Keratinocyte (primary cell): ENCODE results near the gene PRKCA. TPM values are rescaled to one million over a fixed set of nuclear protein-coding genes. Genes with fewer than 3 reads are reported as not detected.

Experiments used
- DNase-seq: peaks from one replicate; pipeline ENCODE4 v3.0.0-alpha.2; 2011; ENCODE audit warnings: low read depth, missing footprints, low spot score
- FAIRE-seq: peaks from 2 replicates; lab custom pipeline; 2011; peaks lifted over from hg19 to GRCh38; lab: Jason Lieb, UNC
- H2AFZ ChIP-seq: 2 replicates; pipeline ENCODE4 v1.6.0; 2012; ENCODE audit warnings: low read length, control low read depth, inconsistent platforms; ENCODE audit not compliant: control insufficient read depth
- H3K27ac ChIP-seq: 2 replicates; pipeline ENCODE4 v1.5.1; 2011; ENCODE audit warnings: low read length; ENCODE audit not compliant: control insufficient read depth, insufficient read depth
- H3K27me3 ChIP-seq: 3 replicates; pipeline ENCODE4 v1.6.0; 2011; ENCODE audit warnings: low read length; ENCODE audit not compliant: control insufficient read depth, insufficient read depth; ENCODE audit errors: extremely low read depth
- H3K36me3 ChIP-seq, 2 experiments: 2 replicates in 1 of 2; 3 replicates in 1 of 2; pipeline ENCODE4 v1.5.1; 2011; ENCODE audit warnings: low read length in 2 of 2, mild to moderate bottlenecking in 1 of 2; ENCODE audit not compliant: control insufficient read depth in 2 of 2, insufficient read depth in 2 of 2; ENCODE audit errors: extremely low read depth in 1 of 2
- H3K4me1 ChIP-seq: 3 replicates; pipeline ENCODE4 v1.5.1; 2011; ENCODE audit warnings: low read length; ENCODE audit not compliant: control insufficient read depth, insufficient read depth; ENCODE audit errors: extremely low read depth
- H3K4me2 ChIP-seq: 3 replicates; pipeline ENCODE4 v1.6.0; 2011; ENCODE audit warnings: low read depth, low read length; ENCODE audit not compliant: control insufficient read depth, insufficient read depth; ENCODE audit errors: extremely low read depth
- H3K4me3 ChIP-seq, 3 experiments: fragments of 200-600 bp in 1 of 3; sonication (generic) in 1 of 3; 2 replicates in 2 of 3; 3 replicates in 1 of 3; pipeline ENCODE4 v1.5.1; 2011 to 2016; ENCODE audit warnings: low read length in 3 of 3, mild to moderate bottlenecking in 3 of 3, control low read depth in 2 of 3, inconsistent platforms in 1 of 3, low read depth in 1 of 3, mixed read lengths in 1 of 3, mixed run types in 1 of 3, moderate library complexity in 1 of 3; ENCODE audit not compliant: control insufficient read depth in 2 of 3, insufficient read depth in 2 of 3; ENCODE audit errors: extremely low read depth in 1 of 3
- H3K79me2 ChIP-seq: 2 replicates; pipeline ENCODE4 v1.6.0; 2012; ENCODE audit warnings: low read length; ENCODE audit not compliant: control insufficient read depth, insufficient read depth
- H3K9ac ChIP-seq: 3 replicates; pipeline ENCODE4 v1.6.0; 2011; ENCODE audit warnings: low read length; ENCODE audit not compliant: control insufficient read depth, insufficient read depth; ENCODE audit errors: extremely low read depth
- H3K9me1 ChIP-seq: 3 replicates; pipeline ENCODE4 v1.6.0; 2011; ENCODE audit warnings: low read length; ENCODE audit not compliant: control insufficient read depth, insufficient read depth; ENCODE audit errors: extremely low read depth
- H3K9me3 ChIP-seq: 2 replicates; pipeline ENCODE4 v1.5.1; 2012; ENCODE audit warnings: low read depth, low read length; ENCODE audit not compliant: control insufficient read depth
- H4K20me1 ChIP-seq: 3 replicates; pipeline ENCODE4 v1.6.0; 2011; ENCODE audit warnings: low read length; ENCODE audit not compliant: control insufficient read depth, insufficient read depth; ENCODE audit errors: extremely low read depth
- CTCF ChIP-seq, 3 experiments: IDR thresholded peaks in 1 of 3; conservative IDR thresholded peaks in 1 of 3; optimal IDR thresholded peaks in 1 of 3; 2 replicates in 2 of 3; 3 replicates in 1 of 3; pipeline versions ENCODE3 to v1.5.1; 2011; ENCODE audit warnings: low read length in 3 of 3, mild to moderate bottlenecking in 3 of 3, moderate library complexity in 2 of 3, control low read depth in 1 of 3, inconsistent platforms in 1 of 3; ENCODE audit not compliant: insufficient read depth in 2 of 3; ENCODE audit errors: extremely low read depth in 1 of 3
- EZH2 ChIP-seq: IDR thresholded peaks from one replicate; pipeline ENCODE4 v1.6.1; 2012; ENCODE audit warnings: inconsistent platforms, mild to moderate bottlenecking, low read length, moderate library complexity
- dilution Hi-C: fragments of 300-500 bp; cut with MboI; formaldehyde crosslinking; loops from one replicate; pipeline ENCODE4 v1.7.0; 2020; ENCODE audit warnings: low sequenced_read_pairs; ENCODE audit not compliant: extremely low pct_ligation_motif_present
- polyA plus RNA-seq, 5 experiments: library from polyadenylated mRNA; depleted of rRNA in 3 of 5; stranded (reverse) in 3 of 5; stranded (forward) in 1 of 5; unstranded in 1 of 5; fragments of >200 nt; gene quantifications; 1 replicate in 1 of 5; 2 replicates in 3 of 5; 3 replicates in 1 of 5; pipeline versions ENCODE4 v1.2.1 to v1.2.3, GENCODE V29; 2011 to 2012; ENCODE audit warnings: missing spikeins in 2 of 5, low read depth in 1 of 5, low replicate concordance in 1 of 5

Gene PRKCA
- polyA plus RNA-seq, 1 donor (not counting 4 experiments of a cell fraction or from before 2014, with no cell fraction given), result 3.6 TPM

- no peak for FAIRE-seq
- TF ChIP-seq CTCF (optimal IDR thresholded peaks at IDR 0.05 in 1 of 3, IDR thresholded peaks at IDR 0.05 in 1 of 3, conservative IDR thresholded peaks at IDR 0.05 in 1 of 3; ENCODE audit: extremely low read depth in 1 of 3, insufficient read depth in 2 of 3, low read length in 3 of 3), result no peak
- TF ChIP-seq EZH2, result no peak
- H3K36me3 ChIP-seq, result no peaks in the 10 kb centered on the region
- no peak for DNase-seq
- H3K79me2 ChIP-seq, result no peaks in the 10 kb centered on the region
- H3K4me2 ChIP-seq, result no peak overlapping the region
- no peaks in the 10 kb centered on the region for H3K9me1 ChIP-seq
- dilution Hi-C loops, result no loop called here
- no peak overlapping the region for H2AFZ ChIP-seq
- H3K9me3 ChIP-seq, result no peaks in the 10 kb centered on the region
- no peak overlapping the region for H3K27ac ChIP-seq
- H3K4me1 ChIP-seq, result no peaks in the 10 kb centered on the region
- no peaks in the 10 kb centered on the region for H3K27me3 ChIP-seq
- H3K9ac ChIP-seq, result no peak overlapping the region
- no peak overlapping the region for H3K4me3 ChIP-seq
- H4K20me1 ChIP-seq, result no peaks in the 10 kb centered on the region
Measured at GRCh38 chr17:66783656-66784381, 481.4 kb downstream of the PRKCA start.

- no peaks in the 10 kb centered on the region for H3K9me3 ChIP-seq
- H3K79me2 ChIP-seq, result no peaks in the 10 kb centered on the region
- FAIRE-seq (no peak), DNase-seq (no peak)
- H3K4me3 ChIP-seq, result no peak overlapping the region
- H3K27ac ChIP-seq, result no peak overlapping the region
- H3K4me1 ChIP-seq, result no peaks in the 10 kb centered on the region
- no peaks in the 10 kb centered on the region for H4K20me1 ChIP-seq
- H3K9me1 ChIP-seq, result no peaks in the 10 kb centered on the region
- H3K27me3 ChIP-seq, result no peaks in the 10 kb centered on the region
- no peak for TF ChIP-seq EZH2
- H2AFZ ChIP-seq, result no peak overlapping the region
- no peak overlapping the region for H3K9ac ChIP-seq
- no peak overlapping the region for H3K4me2 ChIP-seq
- no peaks in the 10 kb centered on the region for H3K36me3 ChIP-seq
- dilution Hi-C loops, result no loop called here
Measured at GRCh38 chr17:66784621-66785364, 482.4 kb downstream of the PRKCA start.
